ENCODE data around the gene MPRIP.

DNA sequence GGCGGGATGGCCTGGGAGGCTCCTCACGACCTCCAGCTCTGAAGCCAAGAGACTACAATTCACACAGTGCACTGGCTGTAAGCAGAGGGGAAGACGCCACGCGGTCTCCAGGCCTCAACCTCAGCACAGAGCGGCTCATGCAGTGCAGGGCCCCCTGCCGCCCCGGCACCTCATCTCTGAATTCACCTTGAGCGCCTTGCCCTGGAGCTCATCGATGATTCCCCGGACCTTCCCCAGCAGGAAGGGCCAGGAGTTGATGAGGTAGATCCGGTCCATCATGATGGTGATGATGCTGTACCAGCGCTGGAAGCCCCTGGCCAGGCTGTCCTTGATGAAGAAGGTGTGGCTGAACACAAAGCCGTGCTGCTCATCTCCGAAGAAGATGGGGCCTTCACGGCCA lies 181.5 kb downstream of the MPRIP start:
- no peak for TF ChIP-seq POLR2A (IDR thresholded peaks at IDR 0.05)
- no peak for TF ChIP-seq CTCF (IDR thresholded peaks at IDR 0.05)

Data from Peyer's patch (tissue), 4 donors.